Uterus (tissue), 4 donors: Measurements from ENCODE around the gene USP9X. TPM values are rescaled to one million over a fixed set of nuclear protein-coding genes. Genes with fewer than 3 reads are reported as not detected.
A peak's percentile ranks its signal among the peaks of the same experiment; 100 is the strongest.
"Not testable (repeated sequence)": the region's sequence is repeated elsewhere in the genome, so short reads cannot be mapped to it uniquely, and the experiment has no call there.

Experiments used
- DNase-seq, 2 donors: peaks; one replicate each; pipeline ENCODE4 v3.0.0-alpha.2; 2019 to 2020
- H3K27ac ChIP-seq, 2 donors: fragments of 200-600 bp; sonication (generic); 1 replicate in 1 of 2; 2 replicates in 1 of 2; pipeline ENCODE4 v1.5.1; 2016 to 2018
- H3K27me3 ChIP-seq, 2 donors: fragments of 200-600 bp; sonication (generic); one replicate each; pipeline ENCODE4 v1.5.1; 2018 to 2019; ENCODE audit warnings: control low read depth in 1 of 2
- H3K36me3 ChIP-seq, 2 donors: fragments of 200-600 bp; sonication (generic); one replicate each; pipeline ENCODE4 v1.5.1; 2019; ENCODE audit warnings: control low read depth in 1 of 2
- H3K4me1 ChIP-seq, 2 donors: fragments of 200-600 bp; sonication (generic); one replicate each; pipeline ENCODE4 v1.5.1; 2018 to 2019; ENCODE audit warnings: control low read depth in 1 of 2
- H3K4me3 ChIP-seq, 2 donors: fragments of 200-600 bp; sonication (generic); 1 replicate in 1 of 2; 2 replicates in 1 of 2; pipeline ENCODE4 v1.5.1; 2018 to 2019; ENCODE audit warnings: mild to moderate bottlenecking in 1 of 2
- H3K9me3 ChIP-seq, 2 donors: fragments of 200-600 bp; sonication (generic); one replicate each; pipeline ENCODE4 v1.5.1; 2019; ENCODE audit warnings: control low read depth in 1 of 2
- POLR2A ChIP-seq, 2 donors: fragments of 450-650 bp; IDR thresholded peaks; one replicate each; pipeline ENCODE4 v1.6.1; 2016; ENCODE audit warnings: antibody characterized with exemption in 2 of 2, mild to moderate bottlenecking in 1 of 2, moderate library complexity in 1 of 2
- intact Hi-C: fragments of 100-400 bp; cut with DNase I; formaldehyde crosslinking; loops from one replicate; pipeline ENCODE4 v1.15.1; 2023; ENCODE audit warnings: low total_unique reads
- total RNA-seq, 4 donors: library from RNA; depleted of rRNA in 3 of 4; stranded (reverse); fragments of >200 nt in 3 of 4; gene quantifications; one replicate each; pipeline versions ENCODE4 v1.1.0 to v1.2.4, GENCODE V29; 2014 to 2023
- TF ChIP-seq, protein P1 (sequence below), 4 experiments: fragments of 200-600 bp in 2 of 4; fragments of 450-650 bp in 2 of 4; sonication (generic) in 2 of 4; IDR thresholded peaks; one replicate each; pipeline ENCODE4 v1.5.1; 2016 to 2019; ENCODE audit warnings: antibody characterized with exemption in 4 of 4, mild to moderate bottlenecking in 2 of 4, moderate library complexity in 1 of 4
- donor health status: DM: yes; HTN: yes; CAD: no.

The USP9X gene
- total RNA-seq, 4 donors from 2014 or later: 32.1 to 167 (median 78.7) TPM

DNA sequence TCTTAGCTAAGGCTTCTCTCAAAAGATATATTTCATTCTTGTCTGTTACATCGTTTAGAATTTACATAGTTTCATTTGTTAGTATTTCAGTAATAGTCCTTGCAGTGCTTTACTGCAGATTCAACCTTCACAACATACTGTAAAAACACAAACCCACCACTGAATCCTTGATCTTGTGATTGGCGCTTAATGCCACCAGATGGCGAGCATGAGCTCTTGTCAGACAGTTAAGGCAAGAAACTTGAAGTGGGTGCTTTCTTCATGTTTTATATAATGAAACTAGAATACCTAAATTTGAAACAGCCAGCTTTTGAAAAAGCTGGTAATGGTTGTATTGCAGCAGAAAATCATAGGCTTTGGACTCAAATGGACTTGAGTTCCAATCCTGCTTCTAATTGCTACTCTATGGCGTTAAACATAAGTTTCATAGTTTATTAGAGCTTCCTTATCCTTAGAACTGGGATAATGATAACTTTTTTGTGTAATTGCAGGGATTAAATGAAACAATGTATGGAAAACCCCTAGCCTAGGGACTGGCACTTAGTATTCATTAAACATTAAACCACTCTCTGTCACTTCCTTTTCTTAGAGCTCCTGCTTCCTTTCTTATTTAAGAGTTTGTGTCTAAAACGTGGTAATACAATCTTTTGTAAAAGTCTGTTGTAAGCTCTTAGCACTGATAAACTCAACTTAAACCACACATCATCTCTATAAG, 95.1 kb downstream of the USP9X start:
- peak; percentile 39 to 50 for DNase-seq
- Histone ChIP-seq H3K4me1 (no peaks in the 10 kb centered on the region), H3K27ac (peak overlapping the region in 1 of 2 donors; percentile 42), H3K36me3 (no peaks in the 10 kb centered on the region), H3K9me3 (no peaks in the 10 kb centered on the region), H3K27me3 (no peaks in the 10 kb centered on the region), H3K4me3 (no peak overlapping the region)
- TF ChIP-seq POLR2A (IDR thresholded peaks at IDR 0.05): no peak
- TF ChIP-seq, protein P1, sequence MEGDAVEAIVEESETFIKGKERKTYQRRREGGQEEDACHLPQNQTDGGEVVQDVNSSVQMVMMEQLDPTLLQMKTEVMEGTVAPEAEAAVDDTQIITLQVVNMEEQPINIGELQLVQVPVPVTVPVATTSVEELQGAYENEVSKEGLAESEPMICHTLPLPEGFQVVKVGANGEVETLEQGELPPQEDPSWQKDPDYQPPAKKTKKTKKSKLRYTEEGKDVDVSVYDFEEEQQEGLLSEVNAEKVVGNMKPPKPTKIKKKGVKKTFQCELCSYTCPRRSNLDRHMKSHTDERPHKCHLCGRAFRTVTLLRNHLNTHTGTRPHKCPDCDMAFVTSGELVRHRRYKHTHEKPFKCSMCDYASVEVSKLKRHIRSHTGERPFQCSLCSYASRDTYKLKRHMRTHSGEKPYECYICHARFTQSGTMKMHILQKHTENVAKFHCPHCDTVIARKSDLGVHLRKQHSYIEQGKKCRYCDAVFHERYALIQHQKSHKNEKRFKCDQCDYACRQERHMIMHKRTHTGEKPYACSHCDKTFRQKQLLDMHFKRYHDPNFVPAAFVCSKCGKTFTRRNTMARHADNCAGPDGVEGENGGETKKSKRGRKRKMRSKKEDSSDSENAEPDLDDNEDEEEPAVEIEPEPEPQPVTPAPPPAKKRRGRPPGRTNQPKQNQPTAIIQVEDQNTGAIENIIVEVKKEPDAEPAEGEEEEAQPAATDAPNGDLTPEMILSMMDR (IDR thresholded peaks at IDR 0.05): peak; percentile 66 to 75 (median 68)
- intact Hi-C loops: no loop called here

DNA sequence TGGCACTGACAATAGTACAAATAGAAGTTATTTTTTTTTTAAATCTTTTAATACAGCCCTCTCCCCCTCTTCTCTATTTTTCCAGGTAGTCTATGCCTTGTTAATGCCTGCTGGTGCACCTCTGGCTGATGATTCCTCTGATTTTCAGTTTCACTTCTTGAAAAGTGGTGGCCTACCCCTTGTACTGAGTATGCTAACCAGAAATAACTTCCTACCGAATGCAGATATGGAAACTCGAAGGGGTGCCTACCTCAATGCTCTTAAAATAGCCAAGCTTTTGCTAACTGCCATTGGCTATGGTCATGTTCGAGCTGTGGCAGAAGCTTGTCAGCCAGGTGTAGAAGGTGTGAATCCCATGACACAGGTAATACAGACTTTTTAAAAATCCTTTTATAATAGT, 99.1 kb downstream of the USP9X start:
- Histone ChIP-seq H3K36me3 (no peaks in the 10 kb centered on the region), H3K4me3 (no peak overlapping the region), H3K27ac (no peak overlapping the region), H3K4me1 (no peaks in the 10 kb centered on the region), H3K9me3 (no peaks in the 10 kb centered on the region), H3K27me3 (no peaks in the 10 kb centered on the region)
- intact Hi-C loops: no loop called here
- no peak for DNase-seq
- TF ChIP-seq, protein P1 (IDR thresholded peaks at IDR 0.05): no peak
- no peak for TF ChIP-seq POLR2A (IDR thresholded peaks at IDR 0.05)

DNA sequence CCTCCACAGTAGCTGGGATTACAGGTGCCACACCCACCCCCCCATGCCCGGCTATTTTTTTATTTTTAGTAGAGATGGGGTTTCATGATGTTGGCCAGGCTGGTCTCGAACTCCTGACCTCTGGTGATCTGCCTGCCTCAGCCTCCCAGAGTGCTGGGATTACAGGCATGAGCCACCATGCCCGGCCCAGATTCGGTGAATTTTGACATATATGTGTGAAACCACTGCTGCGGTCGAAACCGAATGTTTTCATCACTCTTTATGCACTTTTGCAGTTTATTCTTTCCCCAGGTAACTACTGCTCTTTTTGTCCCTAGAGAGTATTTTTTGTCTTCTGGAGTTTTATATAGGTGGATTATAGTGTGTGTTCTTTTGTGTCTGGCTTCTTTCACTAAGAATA, 101.7 kb downstream of the USP9X start:
- H3K9me3 ChIP-seq, H3K27me3 ChIP-seq, H3K4me1 ChIP-seq, intact Hi-C loops, H3K4me3 ChIP-seq, H3K36me3 ChIP-seq, DNase-seq, H3K27ac ChIP-seq: not testable (repeated sequence)

DNA sequence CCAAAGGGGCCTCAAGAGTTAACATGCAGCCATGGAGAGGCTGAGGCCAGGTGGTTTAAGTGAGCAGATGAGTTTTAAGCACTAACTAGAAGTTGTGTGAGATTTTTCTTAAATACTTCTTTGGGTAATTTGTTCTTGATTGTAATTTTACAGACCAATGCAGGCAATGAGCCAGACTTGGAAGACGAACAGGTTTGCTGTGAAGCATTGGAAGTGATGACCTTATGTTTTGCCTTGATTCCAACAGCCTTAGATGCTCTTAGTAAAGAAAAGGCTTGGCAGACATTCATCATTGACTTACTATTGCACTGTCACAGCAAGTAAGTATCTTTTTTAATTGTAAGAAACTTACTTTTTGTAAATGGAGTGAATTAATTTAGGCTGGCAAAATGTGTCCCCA, 103.9 kb downstream of the USP9X start:
- H3K4me1 ChIP-seq: no peaks in the 10 kb centered on the region
- intact Hi-C loops: no loop called here
- no peaks in the 10 kb centered on the region for H3K9me3 ChIP-seq
- H3K27me3 ChIP-seq: no peaks in the 10 kb centered on the region
- no peak overlapping the region for H3K27ac ChIP-seq
- H3K36me3 ChIP-seq: no peaks in the 10 kb centered on the region
- no peak for DNase-seq
- TF ChIP-seq, protein P1 (IDR thresholded peaks at IDR 0.05): no peak
- no peak for TF ChIP-seq POLR2A (IDR thresholded peaks at IDR 0.05)
- no peak overlapping the region for H3K4me3 ChIP-seq

DNA sequence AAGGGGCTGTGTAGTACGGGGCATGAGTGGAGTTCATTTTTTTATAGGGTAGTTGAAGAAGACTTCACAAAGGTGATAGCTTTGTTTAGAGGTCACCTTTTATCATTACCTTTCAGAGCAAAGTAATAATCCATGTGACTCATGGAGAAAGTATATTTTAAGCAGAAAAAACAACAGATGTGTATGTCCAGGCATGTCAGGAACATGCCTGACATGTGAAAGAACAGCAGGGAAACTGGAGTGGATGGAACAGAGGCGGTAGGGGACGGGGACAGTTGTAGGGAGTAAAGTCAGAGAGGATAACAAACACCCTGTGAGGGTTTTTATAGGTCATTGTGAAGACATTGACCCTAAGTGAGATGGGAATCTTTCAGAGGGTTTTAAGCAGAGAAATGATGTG, 107.6 kb downstream of the USP9X start:
- TF ChIP-seq, protein P1 (IDR thresholded peaks at IDR 0.05): no peak
- TF ChIP-seq POLR2A (IDR thresholded peaks at IDR 0.05): no peak
- Histone ChIP-seq H3K4me1 (no peaks in the 10 kb centered on the region), H3K36me3 (no peaks in the 10 kb centered on the region), H3K27me3 (no peaks in the 10 kb centered on the region), H3K4me3 (no peak overlapping the region), H3K9me3 (no peaks in the 10 kb centered on the region), H3K27ac (no peak overlapping the region)
- DNase-seq: no peak
- intact Hi-C loops: no loop called here
